SK-N-SH (cell line): ENCODE measurements around the gene CCDC74B. TPM values are rescaled to one million over a fixed set of nuclear protein-coding genes. Genes with fewer than 3 reads are reported as not detected.
"Not testable (repeated sequence)": the region's sequence is repeated elsewhere in the genome, so short reads cannot be mapped to it uniquely, and the experiment has no call there.

ENCODE experiments used
- CTCF ChIA-PET: fragments of 300-600, 350-600 bp; formaldehyde crosslinking; extraction: SDS; loops from one replicate; lab custom pipeline; 2021; lab: Yijun Ruan, JAX
- POLR2A ChIA-PET: fragments of 350-600 bp; sonication (Branson Sonifier 250); formaldehyde crosslinking; extraction: SDS; loops from one replicate; lab custom pipeline; 2020; ENCODE audit warnings: antibody characterized with exemption, inconsistent platforms; lab: Yijun Ruan, JAX
- DNase-seq: peaks from one replicate; pipeline ENCODE4 v3.0.0; 2012
- H2AFZ ChIP-seq: fragments of 200-600 bp; sonication (generic); 2 replicates; pipeline ENCODE4 v1.8.1; 2016; ENCODE audit warnings: antibody characterized with exemption, mild to moderate bottlenecking, low read depth
- H3F3A ChIP-seq: fragments of 200-600 bp; sonication (generic); replicated peaks from 2 replicates; pipeline ENCODE3; 2016; ENCODE audit warnings: antibody characterized with exemption, mild to moderate bottlenecking; ENCODE audit not compliant: insufficient read depth
- H3K27ac ChIP-seq, 2 experiments: fragments of 200-500 bp in 1 of 2; fragments of 200-600 bp in 1 of 2; sonication (Bioruptor generic) in 1 of 2; sonication (generic), shearing (Covaris generic) in 1 of 2; 2 replicates each; pipeline versions ENCODE4 v1.5.1 to v1.6.1; 2014 to 2016; ENCODE audit warnings: low read depth in 2 of 2, inconsistent platforms in 1 of 2, low read length in 1 of 2, mild to moderate bottlenecking in 1 of 2, mixed read lengths in 1 of 2
- H3K27me3 ChIP-seq: fragments of 200-600 bp; sonication (generic), shearing (Covaris generic); 2 replicates; pipeline ENCODE4 v1.6.1; 2016; ENCODE audit warnings: mixed run types; ENCODE audit not compliant: insufficient read depth
- H3K36me3 ChIP-seq, 2 experiments: fragments of 200-500 bp in 1 of 2; fragments of 200-600 bp in 1 of 2; sonication (Bioruptor generic) in 1 of 2; sonication (generic) in 1 of 2; replicated peaks in 1 of 2; 2 replicates each; pipeline versions ENCODE3 to v1.5.1; 2014 to 2016; ENCODE audit warnings: low read length in 1 of 2, mild to moderate bottlenecking in 1 of 2; ENCODE audit not compliant: insufficient read depth in 2 of 2, control insufficient read depth in 1 of 2
- H3K4me1 ChIP-seq, 2 experiments: fragments of 200-500 bp in 1 of 2; fragments of 200-600 bp in 1 of 2; sonication (Bioruptor generic) in 1 of 2; sonication (generic), shearing (Covaris generic) in 1 of 2; 2 replicates each; pipeline versions ENCODE4 v1.5.1 to v1.6.1; 2014 to 2016; ENCODE audit warnings: low read depth in 1 of 2, low read length in 1 of 2, mixed run types in 1 of 2; ENCODE audit not compliant: insufficient read depth in 2 of 2, control insufficient read depth in 1 of 2
- H3K4me2 ChIP-seq: fragments of 200-600 bp; sonication (generic), shearing (Covaris generic); 2 replicates; pipeline ENCODE4 v1.6.1; 2017; ENCODE audit warnings: mixed run types
- H3K4me3 ChIP-seq, 2 experiments: fragments of 200-500 bp in 1 of 2; fragments of 200-600 bp in 1 of 2; sonication (Bioruptor generic) in 1 of 2; sonication (generic), shearing (Covaris generic) in 1 of 2; 2 replicates each; pipeline versions ENCODE4 v1.5.1 to v1.8.1; 2014 to 2016; ENCODE audit warnings: low read depth in 2 of 2, inconsistent platforms in 1 of 2, low read length in 1 of 2, mild to moderate bottlenecking in 1 of 2, mixed read lengths in 1 of 2, moderate library complexity in 1 of 2
- H3K79me2 ChIP-seq: fragments of 200-600 bp; sonication (generic); 2 replicates; pipeline ENCODE4 v1.8.1; 2017; ENCODE audit warnings: mild to moderate bottlenecking; ENCODE audit not compliant: insufficient read depth
- H3K9ac ChIP-seq: fragments of 200-600 bp; sonication (generic); 2 replicates; pipeline ENCODE4 v1.6.1; 2017; ENCODE audit warnings: mixed run types
- H3K9me2 ChIP-seq: fragments of 200-600 bp; sonication (generic); 2 replicates; pipeline ENCODE4 v1.6.1; 2017; ENCODE audit warnings: mixed run types
- H3K9me3 ChIP-seq: fragments of 200-600 bp; sonication (generic); 2 replicates; pipeline ENCODE4 v1.6.1; 2017; ENCODE audit warnings: mixed run types, mild to moderate bottlenecking, moderate library complexity
- H4K20me1 ChIP-seq: fragments of 200-600 bp; sonication (generic); 2 replicates; pipeline ENCODE4 v1.6.1; 2017; ENCODE audit warnings: mild to moderate bottlenecking, mixed run types; ENCODE audit not compliant: insufficient read depth
- WGBS: methylation state at CpG from one replicate; pipeline ENCODE4 v1.1.6; 2017; ENCODE audit warnings: low lambda C conversion rate; 5-methylcytosine and 5-hydroxymethylcytosine counted together
- polyA plus RNA-seq, 3 experiments: library from polyadenylated mRNA; depleted of rRNA; stranded (reverse); fragments of >200 nt; gene quantifications; 2 replicates each; pipeline ENCODE4 v1.2.3, GENCODE V29; 2012
- small RNA-seq, 7 experiments: library from RNA; depleted of rRNA; stranded (forward); fragments of <200 nt; gene quantifications; one replicate each; pipeline ENCODE3, GENCODE V24; 2012

CCDC74B gene
- polyA plus RNA-seq, 1 of the 3 experiments (the other 2 are of a cell fraction): 14.5 TPM

- H3K27me3 ChIP-seq, DNase-seq, H3K9me3 ChIP-seq, H2AFZ ChIP-seq, H3F3A ChIP-seq, H3K27ac ChIP-seq, POLR2A ChIA-PET, H3K4me3 ChIP-seq, CTCF ChIA-PET, H3K9ac ChIP-seq, H3K4me2 ChIP-seq, H3K36me3 ChIP-seq, H3K9me2 ChIP-seq, H3K79me2 ChIP-seq, H3K4me1 ChIP-seq, H4K20me1 ChIP-seq: not testable (repeated sequence)
- WGBS: 51% methylated on average over 5 of the region's 8 CpGs
These were observed 42.1 kb downstream of the CCDC74B start for GRCh38 chr2:130102597-130103363.

Small RNAs within 50 kb of the gene (small RNA-seq; reads per million reads assigned to genes)
- gene RNU6-1049P: 0 reads per million in 7 experiments

Other genes starting within 250 kb of the CCDC74B start
- 0.02 and 0.05 TPM in 2 replicates for gene RAB6C, start 165.4 kb downstream of the CCDC74B start, polyA plus RNA-seq (2012; rRNA removed)
- gene POTEF, start 15.9 kb downstream of the CCDC74B start, polyA plus RNA-seq (2012; rRNA removed): not detected in 2 replicates
- 33.1 and 43.0 TPM in 2 replicates for gene SMPD4, start 36.5 kb upstream of the CCDC74B start, polyA plus RNA-seq (2012; rRNA removed)
- gene MZT2B, start 37.1 kb upstream of the CCDC74B start, polyA plus RNA-seq (2012; rRNA removed): 168 and 222 TPM in 2 replicates
- gene TUBA3E, start 53.3 kb upstream of the CCDC74B start, polyA plus RNA-seq (2012; rRNA removed): not detected in 2 replicates
- 247 and 252 TPM in 2 replicates for gene IMP4, start 197.8 kb upstream of the CCDC74B start, polyA plus RNA-seq (2012; rRNA removed)
- gene PTPN18, start 210.9 kb upstream of the CCDC74B start, polyA plus RNA-seq (2012; rRNA removed): 30.4 and 31.7 TPM in 2 replicates